ENCODE measurements around the gene OPA1.

- TF ChIP-seq CTCF (IDR thresholded peaks at IDR 0.05) (no peak), POLR2AphosphoS5 (IDR thresholded peaks at IDR 0.05) (peak in 2 of 3 donors; percentile 49 to 61), POLR2A (IDR thresholded peaks at IDR 0.05) (no peak)
These were observed 119.1 kb downstream of the OPA1 start for GRCh38 chr3:193711964-193712598.

Data from breast epithelium (tissue), 3 donors.